DOHH2 (cell line): Measurements from ENCODE around the gene ABCC8.
"Not testable (repeated sequence)": the region's sequence is repeated elsewhere in the genome, so short reads cannot be mapped to it uniquely, and the experiment has no call there.

Experiments used
- EZH2phosphoT487 ChIP-seq: fragments of 200-600 bp; sonication (generic); IDR thresholded peaks from 2 replicates; pipeline ENCODE4 v1.6.1; 2017; ENCODE audit warnings: borderline replicate concordance, mild to moderate bottlenecking, antibody characterized with exemption, low read length, moderate library complexity, mixed read lengths
- TF ChIP-seq, protein P1 (sequence below): fragments of 200-600 bp; sonication (generic); IDR thresholded peaks from one replicate; pipeline ENCODE4 v1.5.1; 2014; ENCODE audit warnings: antibody characterized with exemption, mild to moderate bottlenecking, low read depth, low read length; ENCODE audit not compliant: poor library complexity, severe bottlenecking

- TF ChIP-seq, protein P1, sequence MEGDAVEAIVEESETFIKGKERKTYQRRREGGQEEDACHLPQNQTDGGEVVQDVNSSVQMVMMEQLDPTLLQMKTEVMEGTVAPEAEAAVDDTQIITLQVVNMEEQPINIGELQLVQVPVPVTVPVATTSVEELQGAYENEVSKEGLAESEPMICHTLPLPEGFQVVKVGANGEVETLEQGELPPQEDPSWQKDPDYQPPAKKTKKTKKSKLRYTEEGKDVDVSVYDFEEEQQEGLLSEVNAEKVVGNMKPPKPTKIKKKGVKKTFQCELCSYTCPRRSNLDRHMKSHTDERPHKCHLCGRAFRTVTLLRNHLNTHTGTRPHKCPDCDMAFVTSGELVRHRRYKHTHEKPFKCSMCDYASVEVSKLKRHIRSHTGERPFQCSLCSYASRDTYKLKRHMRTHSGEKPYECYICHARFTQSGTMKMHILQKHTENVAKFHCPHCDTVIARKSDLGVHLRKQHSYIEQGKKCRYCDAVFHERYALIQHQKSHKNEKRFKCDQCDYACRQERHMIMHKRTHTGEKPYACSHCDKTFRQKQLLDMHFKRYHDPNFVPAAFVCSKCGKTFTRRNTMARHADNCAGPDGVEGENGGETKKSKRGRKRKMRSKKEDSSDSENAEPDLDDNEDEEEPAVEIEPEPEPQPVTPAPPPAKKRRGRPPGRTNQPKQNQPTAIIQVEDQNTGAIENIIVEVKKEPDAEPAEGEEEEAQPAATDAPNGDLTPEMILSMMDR = not testable (repeated sequence)
- not testable (repeated sequence) for TF ChIP-seq EZH2phosphoT487
Measured at GRCh38 chr11:17426233-17426632, 50.4 kb downstream of the ABCC8 start.
